ENCODE measurements around the gene ZDHHC14.

The ZDHHC14 gene

DNA sequence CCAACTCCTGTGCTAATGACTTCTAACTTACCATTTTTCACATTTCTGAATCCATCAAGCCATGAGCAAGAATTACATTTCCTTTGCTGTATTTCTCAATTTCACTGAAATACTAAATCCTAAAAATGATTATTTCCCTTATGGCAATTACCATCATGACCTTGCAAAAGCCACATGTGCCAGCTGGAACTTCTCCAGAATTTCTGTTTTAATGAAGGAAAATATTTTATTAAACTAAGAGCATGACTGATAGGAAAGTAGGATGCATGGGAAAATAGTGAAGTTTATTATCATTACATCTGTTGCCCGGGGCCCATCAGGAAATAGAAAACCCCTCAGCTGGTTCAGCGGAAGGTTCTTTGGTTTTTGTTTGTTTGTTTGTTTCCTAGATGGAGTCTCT is 43.2 kb upstream of the ZDHHC14 start:
- no peaks in the 10 kb centered on the region for H3K27me3 ChIP-seq (ENCODE audit: insufficient read depth, low read depth, severe bottlenecking)
- H3K36me3 ChIP-seq: no peaks in the 10 kb centered on the region
- H3K4me3 ChIP-seq (ENCODE audit: low read depth, low read length): no peak overlapping the region
- no peak overlapping the region for H3K27ac ChIP-seq
- no peak for DNase-seq
- H3K9me3 ChIP-seq (ENCODE audit: severe bottlenecking): no peaks in the 10 kb centered on the region
- TF ChIP-seq, protein P1, sequence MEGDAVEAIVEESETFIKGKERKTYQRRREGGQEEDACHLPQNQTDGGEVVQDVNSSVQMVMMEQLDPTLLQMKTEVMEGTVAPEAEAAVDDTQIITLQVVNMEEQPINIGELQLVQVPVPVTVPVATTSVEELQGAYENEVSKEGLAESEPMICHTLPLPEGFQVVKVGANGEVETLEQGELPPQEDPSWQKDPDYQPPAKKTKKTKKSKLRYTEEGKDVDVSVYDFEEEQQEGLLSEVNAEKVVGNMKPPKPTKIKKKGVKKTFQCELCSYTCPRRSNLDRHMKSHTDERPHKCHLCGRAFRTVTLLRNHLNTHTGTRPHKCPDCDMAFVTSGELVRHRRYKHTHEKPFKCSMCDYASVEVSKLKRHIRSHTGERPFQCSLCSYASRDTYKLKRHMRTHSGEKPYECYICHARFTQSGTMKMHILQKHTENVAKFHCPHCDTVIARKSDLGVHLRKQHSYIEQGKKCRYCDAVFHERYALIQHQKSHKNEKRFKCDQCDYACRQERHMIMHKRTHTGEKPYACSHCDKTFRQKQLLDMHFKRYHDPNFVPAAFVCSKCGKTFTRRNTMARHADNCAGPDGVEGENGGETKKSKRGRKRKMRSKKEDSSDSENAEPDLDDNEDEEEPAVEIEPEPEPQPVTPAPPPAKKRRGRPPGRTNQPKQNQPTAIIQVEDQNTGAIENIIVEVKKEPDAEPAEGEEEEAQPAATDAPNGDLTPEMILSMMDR (IDR thresholded peaks at IDR 0.05; ENCODE audit: low read depth, low read length): no peak

DNA sequence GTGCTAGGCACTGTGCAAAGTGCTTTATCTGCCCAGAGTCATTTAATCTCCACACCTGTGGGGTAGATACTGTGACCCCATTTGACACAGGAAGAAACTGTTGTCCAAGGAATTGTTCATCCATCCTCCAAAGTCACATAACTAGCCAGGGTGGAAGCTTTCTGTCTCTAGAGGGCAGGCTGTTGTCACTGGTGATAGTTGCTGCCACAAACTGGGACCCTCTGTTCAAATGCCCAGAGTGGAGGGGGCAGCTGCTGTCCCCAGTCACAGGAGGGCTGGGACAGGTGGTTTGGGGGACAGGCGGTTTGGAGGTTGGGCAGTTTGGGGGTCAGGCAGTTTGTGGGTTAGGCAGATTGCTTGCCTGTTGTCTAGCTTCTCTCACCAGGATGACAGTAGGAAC is 41.6 kb upstream of the ZDHHC14 start:
- Histone ChIP-seq H3K27ac (no peak overlapping the region), H3K36me3 (no peaks in the 10 kb centered on the region), H3K9me3 (ENCODE audit: severe bottlenecking) (no peaks in the 10 kb centered on the region), H3K27me3 (ENCODE audit: insufficient read depth, low read depth, severe bottlenecking) (no peaks in the 10 kb centered on the region), H3K4me3 (ENCODE audit: low read depth, low read length) (no peak overlapping the region)
- TF ChIP-seq, protein P1 (IDR thresholded peaks at IDR 0.05; ENCODE audit: low read depth, low read length): peak; percentile 46
- DNase-seq: no peak

DNA sequence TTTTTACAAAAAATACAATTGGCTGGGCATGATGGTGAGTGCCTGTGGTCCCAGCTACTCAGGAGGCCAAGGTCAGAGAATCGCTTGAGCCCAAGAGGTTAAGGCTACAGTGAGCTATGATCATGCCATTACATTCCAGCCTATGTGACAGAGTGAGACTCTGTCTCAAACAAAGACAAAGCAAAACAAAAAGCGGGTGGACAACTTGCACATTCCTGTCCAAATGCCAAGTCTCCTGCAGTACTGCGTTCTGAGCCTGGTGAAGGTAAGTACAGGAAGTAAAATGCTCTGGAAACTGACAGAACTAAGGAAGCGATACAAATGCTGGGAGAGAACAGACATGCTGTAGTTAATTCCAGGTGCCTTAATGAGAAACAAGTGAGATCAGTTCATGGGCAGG is 37.3 kb upstream of the ZDHHC14 start:
- H3K9me3 ChIP-seq (ENCODE audit: severe bottlenecking): no peaks in the 10 kb centered on the region
- no peak overlapping the region for H3K4me3 ChIP-seq (ENCODE audit: low read depth, low read length)
- no peak overlapping the region for H3K27ac ChIP-seq
- no peaks in the 10 kb centered on the region for H3K27me3 ChIP-seq (ENCODE audit: insufficient read depth, low read depth, severe bottlenecking)
- DNase-seq: no peak
- TF ChIP-seq, protein P1 (IDR thresholded peaks at IDR 0.05; ENCODE audit: low read depth, low read length): no peak
- H3K36me3 ChIP-seq: no peaks in the 10 kb centered on the region

DNA sequence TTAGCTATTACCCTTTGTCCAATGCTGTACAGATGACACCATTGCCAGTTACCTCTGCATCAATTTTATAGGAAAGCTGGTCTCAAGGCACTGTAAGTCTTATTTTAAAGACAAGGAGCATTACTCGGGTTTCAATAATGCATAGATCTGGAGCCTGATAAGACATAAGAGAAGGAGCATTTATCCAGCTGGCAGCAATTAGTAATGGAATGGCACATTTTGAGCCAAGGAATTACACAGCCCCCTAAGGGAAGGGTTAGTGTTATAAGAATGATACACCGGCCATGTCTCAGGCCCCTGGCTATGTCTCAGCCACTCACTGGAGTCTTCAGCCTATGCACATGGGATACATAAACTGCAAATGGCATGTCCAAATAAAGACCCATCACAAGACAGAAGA is 34.6 kb upstream of the ZDHHC14 start:
- no peak overlapping the region for H3K4me3 ChIP-seq (ENCODE audit: low read depth, low read length)
- H3K27ac ChIP-seq: no peak overlapping the region
- peaks cover 3% of the 10 kb centered on the region for H3K9me3 ChIP-seq (ENCODE audit: severe bottlenecking)
- H3K27me3 ChIP-seq (ENCODE audit: insufficient read depth, low read depth, severe bottlenecking): no peaks in the 10 kb centered on the region
- TF ChIP-seq, protein P1 (IDR thresholded peaks at IDR 0.05; ENCODE audit: low read depth, low read length): no peak
- no peaks in the 10 kb centered on the region for H3K36me3 ChIP-seq
- no peak for DNase-seq

DNA sequence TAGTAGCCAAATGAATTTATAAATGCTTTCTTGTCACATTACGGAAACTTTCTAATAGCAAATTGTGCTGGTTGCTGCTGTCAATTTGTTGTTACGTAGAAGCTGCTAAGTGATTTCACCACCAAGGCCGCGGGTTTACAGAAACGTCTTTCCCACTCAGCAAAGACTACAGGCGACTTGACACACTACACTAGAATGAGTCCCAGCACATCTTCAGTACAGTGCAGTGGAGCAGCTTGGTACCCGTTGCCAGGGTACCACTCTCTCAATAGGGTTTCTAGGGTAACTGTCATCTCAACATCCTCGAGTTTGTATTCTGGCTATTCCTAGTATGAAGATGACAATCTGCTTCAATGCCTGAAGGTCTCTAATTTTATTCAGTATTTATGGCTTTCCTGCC is 22.7 kb upstream of the ZDHHC14 start:
- TF ChIP-seq, protein P1 (IDR thresholded peaks at IDR 0.05; ENCODE audit: low read depth, low read length): no peak
- H3K36me3 ChIP-seq: no peaks in the 10 kb centered on the region
- H3K4me3 ChIP-seq (ENCODE audit: low read depth, low read length): no peak overlapping the region
- no peak overlapping the region for H3K27ac ChIP-seq
- H3K27me3 ChIP-seq (ENCODE audit: insufficient read depth, low read depth, severe bottlenecking): no peaks in the 10 kb centered on the region
- no peak for DNase-seq
- H3K9me3 ChIP-seq (ENCODE audit: severe bottlenecking): no peaks in the 10 kb centered on the region

DNA sequence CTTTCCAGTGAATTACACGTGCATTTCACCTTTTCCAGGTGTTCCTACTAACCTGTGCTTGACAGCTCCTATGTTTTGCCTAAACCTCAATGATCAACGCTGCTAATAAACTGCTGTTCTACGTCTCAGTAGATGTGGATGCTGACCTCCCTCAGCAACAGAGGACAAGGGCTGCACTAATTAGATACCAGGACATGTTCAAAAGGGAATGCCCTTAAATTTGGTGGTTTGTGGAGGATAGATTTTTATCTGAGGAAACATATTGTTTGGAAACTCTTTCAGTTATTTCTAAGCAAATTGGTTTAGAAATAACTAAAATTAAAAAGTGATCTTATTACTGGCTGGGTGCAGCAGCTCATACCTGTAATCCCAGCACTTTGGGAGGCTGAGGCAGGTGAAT is 19.1 kb upstream of the ZDHHC14 start:
- TF ChIP-seq, protein P1 (IDR thresholded peaks at IDR 0.05; ENCODE audit: low read depth, low read length): no peak

More for the DNA sequence above, 19.1 kb upstream of the ZDHHC14 start:
- Histone ChIP-seq H3K4me3 (ENCODE audit: low read depth, low read length) (no peak overlapping the region), H3K27ac (no peak overlapping the region), H3K27me3 (ENCODE audit: insufficient read depth, low read depth, severe bottlenecking) (no peaks in the 10 kb centered on the region), H3K9me3 (ENCODE audit: severe bottlenecking) (no peaks in the 10 kb centered on the region), H3K36me3 (no peaks in the 10 kb centered on the region)
- no peak for DNase-seq
